DMS153 treated with DMSO at 0.1 percent for 48 hours (cell line): ENCODE results near the gene TBX20.

Experiments
- DNase-seq: peaks from one replicate; lab custom pipeline; 2025; ENCODE audit not compliant: unreplicated experiment; lab: John Stamatoyannopoulos, UW

The TBX20 gene, protein sequence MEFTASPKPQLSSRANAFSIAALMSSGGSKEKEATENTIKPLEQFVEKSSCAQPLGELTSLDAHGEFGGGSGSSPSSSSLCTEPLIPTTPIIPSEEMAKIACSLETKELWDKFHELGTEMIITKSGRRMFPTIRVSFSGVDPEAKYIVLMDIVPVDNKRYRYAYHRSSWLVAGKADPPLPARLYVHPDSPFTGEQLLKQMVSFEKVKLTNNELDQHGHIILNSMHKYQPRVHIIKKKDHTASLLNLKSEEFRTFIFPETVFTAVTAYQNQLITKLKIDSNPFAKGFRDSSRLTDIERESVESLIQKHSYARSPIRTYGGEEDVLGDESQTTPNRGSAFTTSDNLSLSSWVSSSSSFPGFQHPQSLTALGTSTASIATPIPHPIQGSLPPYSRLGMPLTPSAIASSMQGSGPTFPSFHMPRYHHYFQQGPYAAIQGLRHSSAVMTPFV

GRCh38 chr7:35253710-35254495, at the start of gene TBX20:
TSS of gene TBX20 (minus strand) at chr7:35254100. CDS start at chr7:35253620, 480 bp downstream.
- DNase-seq: no peak

- no peak for DNase-seq
These were observed 35.5 kb upstream of the TBX20 start for GRCh38 chr7:35289376-35289775.

- DNase-seq: no peak
These were observed 33.1 kb upstream of the TBX20 start for GRCh38 chr7:35286986-35287385.

DNA sequence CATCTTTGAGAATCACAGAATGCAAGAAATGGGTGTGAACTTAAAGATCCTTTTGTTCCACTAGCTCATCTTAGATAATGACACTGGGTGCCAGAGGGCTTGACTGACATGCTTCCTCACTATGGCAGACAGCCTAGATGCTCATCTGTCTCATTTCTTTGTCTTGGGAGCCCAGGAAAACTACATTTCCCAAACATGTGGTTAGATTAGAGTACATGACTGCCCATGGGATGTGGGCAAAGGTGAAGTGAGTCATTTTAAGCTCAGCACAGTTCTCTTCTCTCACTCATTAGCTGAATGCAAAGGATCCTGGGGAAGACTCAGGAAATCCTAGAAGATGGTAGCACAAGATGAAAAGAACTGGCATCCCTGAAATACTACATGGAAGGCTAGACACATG, 32.5 kb upstream of the TBX20 start:
- no peak for DNase-seq

GRCh38 chr7:35285799-35286198, 31.9 kb upstream of the TBX20 start:
- DNase-seq: no peak

DNA sequence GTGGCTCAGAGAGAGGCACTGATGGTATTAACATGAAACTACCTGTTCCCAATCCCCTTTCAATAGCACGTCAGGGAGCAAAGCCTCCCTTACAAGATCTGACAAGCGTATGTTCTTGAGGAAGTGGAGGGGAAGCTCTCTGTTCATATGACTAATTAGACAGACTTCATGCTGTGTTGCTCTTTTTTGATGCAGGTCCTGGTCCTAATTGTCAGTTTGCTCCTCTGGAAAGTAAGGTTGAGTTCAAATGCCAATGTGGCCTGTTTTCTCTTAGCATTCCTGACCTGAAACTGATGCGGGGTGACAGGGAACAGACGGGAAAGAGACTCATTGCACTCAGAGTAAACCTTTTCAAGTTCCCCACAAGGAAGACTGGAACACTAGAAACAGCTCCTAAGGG, 27.0 kb upstream of the TBX20 start:
- no peak for DNase-seq

DNA sequence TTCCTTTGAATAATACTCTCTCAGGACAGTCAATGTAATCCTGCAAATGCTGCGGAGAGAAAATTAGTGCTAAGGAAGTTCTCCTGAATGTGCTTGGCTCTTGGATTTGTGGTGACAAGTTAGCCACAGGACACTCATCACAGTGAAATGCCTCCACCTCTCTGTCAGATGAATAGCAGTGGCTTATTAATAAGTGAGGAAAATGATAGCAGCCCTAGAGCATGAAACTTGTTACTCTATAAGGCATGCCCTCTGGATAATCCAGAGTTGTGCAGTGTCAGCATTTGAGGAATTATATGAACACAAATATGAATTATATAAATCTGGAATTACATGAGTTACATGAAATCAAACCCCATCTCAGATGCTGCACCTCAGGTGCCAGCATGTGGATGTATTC, 23.5 kb upstream of the TBX20 start:
- no peak for DNase-seq

GRCh38 chr7:35272246-35272645, 18.3 kb upstream of the TBX20 start:
- DNase-seq: no peak

DNA sequence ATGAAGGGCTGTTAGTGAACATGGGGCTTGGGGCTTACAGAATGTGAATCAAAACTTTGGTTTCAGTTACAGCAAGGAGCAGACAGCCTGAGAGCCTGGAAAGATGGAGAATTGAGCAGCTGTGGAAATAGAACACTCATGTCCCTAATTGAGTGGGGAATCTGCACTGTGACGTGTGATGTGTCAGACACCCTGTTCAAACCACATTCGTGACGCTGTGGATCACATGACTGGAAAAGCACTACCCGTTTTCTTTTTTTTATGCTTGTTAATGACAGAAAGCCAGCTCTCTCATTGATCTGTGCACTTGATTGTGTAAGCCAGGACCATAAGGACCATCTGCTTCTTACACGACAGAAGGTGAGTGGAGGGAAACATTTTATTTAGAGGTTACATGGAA, 15.1 kb upstream of the TBX20 start:
- DNase-seq: no peak

DNA sequence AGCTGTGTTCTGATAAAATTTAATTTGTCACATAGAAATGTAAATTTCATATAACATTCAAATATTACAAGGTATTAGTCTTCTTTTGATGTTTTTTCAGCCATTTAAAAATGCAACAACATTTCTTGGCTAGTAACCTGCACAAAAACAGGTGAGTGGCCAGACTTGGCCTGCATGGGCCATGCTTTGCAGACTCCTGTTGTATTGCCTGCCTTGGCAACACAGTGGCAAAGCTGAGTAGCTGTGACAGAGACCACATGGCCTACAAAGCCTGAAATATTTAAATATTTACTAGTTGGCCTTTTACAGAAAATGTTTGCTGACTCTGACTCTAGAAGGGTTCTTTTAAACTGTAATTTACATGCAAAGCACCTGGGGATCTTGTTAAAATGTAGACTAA, 13.5 kb upstream of the TBX20 start:
- DNase-seq: no peak

DNA sequence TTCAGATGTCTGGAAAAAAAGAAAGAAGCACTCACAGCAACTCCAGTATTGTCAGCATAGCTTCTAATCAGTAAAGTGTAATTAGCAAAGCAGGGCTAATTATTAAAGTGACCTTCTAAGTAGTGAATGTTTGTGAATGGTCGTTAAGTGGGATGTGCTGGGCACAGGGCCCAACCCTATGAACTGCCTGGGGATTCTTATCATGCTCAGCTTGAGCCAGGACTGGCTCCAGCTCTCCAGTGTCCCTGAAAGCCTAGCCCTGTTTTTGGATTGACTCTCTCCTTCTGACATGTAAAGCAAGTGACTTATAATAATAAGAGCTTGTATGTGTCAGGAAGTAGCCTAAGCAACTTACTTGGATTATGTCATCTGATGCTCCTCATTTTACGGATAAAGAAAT, 9.5 kb upstream of the TBX20 start:
- DNase-seq: no peak

GRCh38 chr7:35261476-35262285, 7.8 kb upstream of the TBX20 start:
- DNase-seq: no peak

DNA sequence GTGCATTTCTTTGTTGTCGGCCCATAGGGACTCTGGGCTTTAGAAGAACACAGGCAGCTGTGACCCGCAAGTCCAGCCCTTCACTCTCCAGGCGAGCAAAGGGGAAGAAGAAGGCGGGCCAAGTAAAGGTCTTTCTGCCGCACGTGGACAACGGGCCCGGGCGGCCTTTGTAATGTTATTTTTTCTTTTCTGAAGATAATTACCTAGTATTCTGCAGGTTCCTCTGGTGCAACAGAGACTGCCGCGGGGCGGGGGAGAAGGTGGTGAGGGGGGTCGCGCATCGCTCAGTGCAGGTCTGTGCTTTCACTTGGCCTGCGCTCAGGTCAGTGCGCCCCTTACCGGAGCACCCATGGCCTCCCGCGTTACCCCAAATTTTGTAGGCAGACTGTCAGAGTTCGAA, 7.1 kb upstream of the TBX20 start:
- no peak for DNase-seq

DNA sequence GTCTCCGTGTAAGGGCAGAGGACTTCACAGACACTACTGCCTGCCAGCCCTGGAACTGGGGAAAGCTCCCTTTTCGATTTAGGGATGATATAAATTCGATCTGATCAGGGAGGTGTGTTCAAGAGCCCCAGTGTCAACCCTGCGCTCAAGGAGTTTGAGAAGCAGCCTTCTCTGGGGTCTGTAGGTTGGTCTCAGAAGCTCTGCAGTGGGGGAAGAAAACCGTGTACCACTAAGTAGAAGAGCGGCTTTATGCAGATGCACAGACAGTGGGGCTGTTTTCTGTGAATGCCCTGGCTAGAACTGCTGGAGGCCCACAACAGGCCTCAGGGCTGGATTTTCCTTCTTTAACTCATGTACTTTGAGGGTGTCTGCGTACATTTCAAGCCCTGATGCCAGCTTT, 6.3 kb upstream of the TBX20 start:
- no peak for DNase-seq

DNA sequence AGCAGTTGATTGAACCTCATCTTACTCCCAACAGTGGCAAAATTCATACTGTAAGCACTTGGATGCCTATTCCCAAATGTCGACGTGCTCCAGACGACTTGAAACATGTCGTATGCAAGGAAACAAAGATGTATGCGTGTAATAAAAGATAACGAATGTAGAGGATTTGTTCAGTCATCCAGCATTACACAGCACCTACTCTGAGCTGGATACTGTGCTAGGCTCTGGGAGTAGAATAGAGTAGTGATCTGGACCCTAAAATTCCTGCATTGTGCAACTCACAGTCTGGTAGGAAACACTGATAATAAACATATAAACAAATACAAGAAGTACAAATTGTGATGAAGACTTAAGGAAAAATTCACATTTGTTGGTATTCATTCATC, 5.6 kb upstream of the TBX20 start:
- no peak for DNase-seq

GRCh38 chr7:35258868-35259522, 5.1 kb upstream of the TBX20 start:
- no peak for DNase-seq

DNA sequence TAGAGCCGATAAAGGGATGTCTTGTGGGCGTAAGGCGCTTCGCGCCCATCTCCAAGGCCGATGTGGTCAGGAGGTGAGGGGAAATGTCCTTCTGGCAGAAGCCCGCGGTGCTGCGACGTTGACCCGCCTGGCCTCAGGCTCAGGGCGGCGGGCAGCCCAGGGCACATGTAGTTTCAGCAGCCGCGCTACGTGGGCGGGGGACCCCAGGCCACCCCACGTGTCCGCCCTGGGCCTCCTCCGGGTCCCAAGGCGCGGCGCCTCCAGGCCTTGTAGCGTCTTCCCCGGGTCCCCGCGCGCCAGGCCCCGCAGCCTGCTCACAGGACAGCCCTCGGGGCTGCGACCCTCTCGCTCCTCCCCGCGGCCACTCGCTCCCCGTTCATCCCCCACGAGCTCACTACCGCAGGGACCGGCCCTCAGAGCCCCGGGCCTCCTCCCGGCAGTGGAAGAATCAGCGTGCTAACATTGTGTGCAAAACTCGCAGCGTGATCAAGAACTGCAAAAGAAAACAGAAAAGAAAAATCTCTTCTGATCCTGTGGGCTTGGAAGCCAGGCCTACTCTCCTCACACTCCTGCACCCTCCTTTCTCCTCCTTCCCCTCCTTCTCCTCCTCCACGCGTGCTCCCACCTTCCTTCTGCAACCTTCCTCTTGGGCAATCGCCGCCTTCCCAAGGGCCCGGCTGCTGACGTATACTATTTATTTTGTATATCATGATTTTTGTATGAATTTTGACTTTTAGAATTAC, 4.4 kb upstream of the TBX20 start:
- DNase-seq: no peak

DNA sequence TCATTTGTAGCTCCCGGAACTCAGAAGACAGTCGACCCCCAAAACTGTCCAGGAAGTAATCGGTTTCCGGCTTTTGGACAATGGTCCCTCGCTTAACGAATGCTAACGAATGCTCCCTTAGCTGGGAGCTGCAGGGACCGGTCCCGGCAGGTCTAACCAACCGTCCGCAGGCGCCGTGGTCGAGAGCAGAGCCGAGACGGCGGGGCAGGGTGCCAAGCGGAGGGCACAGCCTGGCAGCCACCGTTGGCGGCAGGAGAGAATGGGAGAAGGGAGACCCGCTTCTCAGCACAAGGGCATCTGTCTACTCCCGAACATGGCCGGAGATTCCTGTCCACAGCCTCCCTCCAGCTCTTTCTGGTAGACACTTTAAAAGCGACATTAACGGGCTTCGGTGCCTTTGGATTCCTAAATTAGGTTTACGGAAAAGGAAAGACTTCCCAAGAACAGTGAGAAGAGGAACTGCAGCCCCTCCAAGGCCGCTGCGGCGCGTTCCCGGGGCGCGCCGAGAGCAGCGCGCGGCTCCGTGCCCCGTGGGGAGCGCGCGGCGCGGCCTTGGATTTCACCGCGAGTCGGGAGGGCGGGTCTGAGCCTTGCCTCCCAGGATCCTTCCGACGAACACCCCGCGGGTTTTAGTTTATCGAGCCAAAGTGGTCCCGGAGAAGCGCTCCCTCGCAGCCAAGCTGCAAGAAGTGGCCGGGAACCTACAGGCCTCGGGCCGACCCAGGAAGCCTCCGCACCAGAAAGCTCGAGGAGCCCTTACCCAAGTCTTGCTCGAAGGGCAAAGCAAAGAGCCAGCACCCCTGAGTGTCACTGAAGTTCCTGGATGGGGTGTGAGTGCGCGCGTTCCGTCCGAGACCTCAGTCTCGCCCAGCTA, 3.6 kb upstream of the TBX20 start:
- no peak for DNase-seq
